IMR-90 (cell line): ENCODE data around the gene NAA11.

Experiments
- BHLHE40 ChIP-seq: fragments of 150-350 bp; IDR thresholded peaks from 2 replicates; pipeline ENCODE4 v1.6.1; 2016; ENCODE audit warnings: mild to moderate bottlenecking, low read depth, low read length
- CEBPB ChIP-seq: IDR thresholded peaks from 2 replicates; pipeline ENCODE4 v1.6.1; 2012; ENCODE audit warnings: low read depth, low read length, improper control_type of control experiment
- CTCF ChIP-seq: conservative IDR thresholded peaks from 2 replicates; pipeline ENCODE4 v1.5.1; 2012; ENCODE audit warnings: mild to moderate bottlenecking, low read depth, low read length, improper control_type of control experiment
- ELK1 ChIP-seq: fragments of 150-350 bp; IDR thresholded peaks from 2 replicates; pipeline ENCODE4 v1.6.1; 2016; ENCODE audit warnings: low read depth, mild to moderate bottlenecking, low read length, moderate library complexity, borderline replicate concordance
- FOS ChIP-seq: fragments of 150-350 bp; IDR thresholded peaks from 2 replicates; pipeline ENCODE4 v1.6.1; 2016; ENCODE audit warnings: low read depth, low read length
- MAZ ChIP-seq: IDR thresholded peaks from 2 replicates; pipeline ENCODE4 v1.6.1; 2012; ENCODE audit warnings: low read depth, mild to moderate bottlenecking, low read length, improper control_type of control experiment, moderate library complexity, borderline replicate concordance
- MXI1 ChIP-seq: IDR thresholded peaks from 2 replicates; pipeline ENCODE4 v1.6.1; 2012; ENCODE audit warnings: low read depth, mild to moderate bottlenecking, low read length, moderate library complexity, borderline replicate concordance
- NFE2L2 ChIP-seq: fragments of 150-350 bp; IDR thresholded peaks from 2 replicates; pipeline ENCODE4 v1.6.1; 2016; ENCODE audit warnings: low read depth, mild to moderate bottlenecking, low read length
- POLR2A ChIP-seq: IDR thresholded peaks from 2 replicates; pipeline ENCODE4 v1.6.1; 2012; ENCODE audit warnings: mild to moderate bottlenecking, low read depth, low read length
- RAD21 ChIP-seq: IDR thresholded peaks from 2 replicates; pipeline ENCODE4 v1.6.1; 2012; ENCODE audit warnings: low read length, improper control_type of control experiment
- RCOR1 ChIP-seq: IDR thresholded peaks from 2 replicates; pipeline ENCODE4 v1.6.1; 2012; ENCODE audit warnings: mild to moderate bottlenecking, low read length, improper control_type of control experiment; ENCODE audit not compliant: insufficient replicate concordance
- SMC3 ChIP-seq: fragments of 150-350 bp; IDR thresholded peaks from 2 replicates; pipeline ENCODE4 v1.6.1; 2016; ENCODE audit warnings: low read depth, mild to moderate bottlenecking, antibody characterized with exemption, low read length, moderate library complexity

GRCh38 chr4:79325436-79325835 lies 425 bp downstream of the NAA11 start:
- TF ChIP-seq CTCF = no peak
- no peak for TF ChIP-seq POLR2A
- no peak for TF ChIP-seq CEBPB
- TF ChIP-seq FOS = no peak
- TF ChIP-seq ELK1 = no peak
- no peak for TF ChIP-seq MXI1
- no peak for TF ChIP-seq RCOR1
- no peak for TF ChIP-seq RAD21
- no peak for TF ChIP-seq NFE2L2
- no peak for TF ChIP-seq MAZ
- no peak for TF ChIP-seq SMC3
- TF ChIP-seq BHLHE40 = no peak
